Endothelial cell of umbilical vein (primary cell): ENCODE data around the gene FNDC8. TPM values are rescaled to one million over a fixed set of nuclear protein-coding genes. Genes with fewer than 3 reads are reported as not detected.
A peak's percentile ranks its signal among the peaks of the same experiment; 100 is the strongest.

Experiments
- BruUV-seq: library from RNA; stranded (reverse); fragments of 400-500 nt; replicated peaks from 2 replicates; lab custom pipeline; 2021; lab: Mats Ljungman, UMichigan
- CTCF ChIA-PET: fragments of 300-600, 350-600 bp; sonication (Branson Sonifier 250); formaldehyde crosslinking; loops from one replicate; lab custom pipeline; 2021; ENCODE audit warnings: antibody characterized with exemption, inconsistent platforms; lab: Charles Lee
- POLR2A ChIA-PET: fragments of 300-600, 350-600 bp; sonication (Branson Sonifier 250); formaldehyde crosslinking; loops from one replicate; lab custom pipeline; 2021; ENCODE audit warnings: antibody characterized with exemption, inconsistent platforms; lab: Charles Lee
- DNase-seq: peaks from one replicate; pipeline ENCODE4 v3.0.0-alpha.2; 2011; ENCODE audit warnings: low read depth, low spot score
- FAIRE-seq: peaks from 2 replicates; lab custom pipeline; 2011; peaks lifted over from hg19 to GRCh38; lab: Jason Lieb, UNC
- H2AFZ ChIP-seq: 2 replicates; pipeline ENCODE4 v1.6.0; 2012; ENCODE audit warnings: low read depth, low read length, control low read depth, inconsistent platforms
- H3K27ac ChIP-seq: 2 replicates; pipeline ENCODE4 v1.5.1; 2011; ENCODE audit warnings: low read depth, mild to moderate bottlenecking, control low read depth, low read length, moderate library complexity; ENCODE audit not compliant: insufficient read depth
- H3K27me3 ChIP-seq, 2 experiments: 2 replicates each; pipeline versions ENCODE4 v1.6.0 to v1.6.1; 2011; ENCODE audit warnings: low read length in 2 of 2, mixed read lengths in 1 of 2; ENCODE audit not compliant: control insufficient read depth in 2 of 2, insufficient read depth in 2 of 2
- H3K36me3 ChIP-seq, 2 experiments: 2 replicates in 1 of 2; 3 replicates in 1 of 2; pipeline ENCODE4 v1.5.1; 2011; ENCODE audit warnings: low read length in 2 of 2, mild to moderate bottlenecking in 1 of 2, moderate library complexity in 1 of 2; ENCODE audit not compliant: control insufficient read depth in 2 of 2, insufficient read depth in 2 of 2; ENCODE audit errors: extremely low read depth in 1 of 2
- H3K4me1 ChIP-seq: 3 replicates; pipeline ENCODE4 v1.5.1; 2011; ENCODE audit warnings: mild to moderate bottlenecking, low read length; ENCODE audit not compliant: control insufficient read depth, insufficient read depth; ENCODE audit errors: extremely low read depth
- H3K4me2 ChIP-seq: 2 replicates; pipeline ENCODE4 v1.6.1; 2011; ENCODE audit warnings: low read length, control low read depth, mixed read lengths; ENCODE audit not compliant: insufficient read depth
- H3K4me3 ChIP-seq, 3 experiments: fragments of 200-600 bp in 1 of 3; sonication (generic), shearing (Covaris generic) in 1 of 3; replicated peaks in 1 of 3; 2 replicates each; pipeline ENCODE4 v1.5.1; 2011 to 2016; ENCODE audit warnings: control low read depth in 3 of 3, low read length in 3 of 3, mild to moderate bottlenecking in 2 of 3, inconsistent platforms in 1 of 3, low read depth in 1 of 3, moderate library complexity in 1 of 3; ENCODE audit not compliant: insufficient read depth in 1 of 3
- H3K79me2 ChIP-seq: 2 replicates; pipeline ENCODE4 v1.6.0; 2012; ENCODE audit warnings: low read length, inconsistent platforms; ENCODE audit not compliant: control insufficient read depth, insufficient read depth
- H3K9ac ChIP-seq: replicated peaks from 2 replicates; pipeline ENCODE3; 2011; ENCODE audit warnings: low read length, control low read depth; ENCODE audit not compliant: insufficient read depth; ENCODE audit errors: extremely low read depth
- H3K9me1 ChIP-seq: replicated peaks from 3 replicates; pipeline ENCODE4 v1.6.0; 2011; ENCODE audit warnings: mild to moderate bottlenecking, low read length; ENCODE audit not compliant: control insufficient read depth, insufficient read depth; ENCODE audit errors: extremely low read depth
- H3K9me3 ChIP-seq: replicated peaks from 2 replicates; pipeline ENCODE4 v1.5.1; 2012; ENCODE audit warnings: low read length, inconsistent platforms; ENCODE audit not compliant: control insufficient read depth, insufficient read depth
- H4K20me1 ChIP-seq: replicated peaks from 2 replicates; pipeline ENCODE3; 2011; ENCODE audit warnings: mild to moderate bottlenecking, low read length; ENCODE audit not compliant: control insufficient read depth, insufficient read depth; ENCODE audit errors: extremely low read depth
- CTCF ChIP-seq, 2 donors: IDR thresholded peaks; 1 replicate in 1 of 2; 2 replicates in 1 of 2; pipeline ENCODE4 v1.5.1; 2011; ENCODE audit warnings: low read length in 2 of 2, mild to moderate bottlenecking in 2 of 2, moderate library complexity in 2 of 2, control low read depth in 1 of 2, inconsistent platforms in 1 of 2, low read depth in 1 of 2; ENCODE audit not compliant: insufficient read depth in 1 of 2; ENCODE audit errors: extremely low read depth in 1 of 2
- EZH2 ChIP-seq: IDR thresholded peaks from 2 replicates; pipeline ENCODE4 v1.6.1; 2012; ENCODE audit warnings: borderline replicate concordance, low read depth, mild to moderate bottlenecking, moderate library complexity, low read length, inconsistent platforms; ENCODE audit not compliant: severe bottlenecking
- FOS ChIP-seq: IDR thresholded peaks from 2 replicates; pipeline ENCODE4 v1.6.1; 2011; ENCODE audit warnings: mild to moderate bottlenecking, low read length, moderate library complexity, borderline replicate concordance; ENCODE audit not compliant: insufficient read depth
- GATA2 ChIP-seq: IDR thresholded peaks from 2 replicates; pipeline ENCODE4 v1.7.0; 2011; ENCODE audit warnings: low read depth, mild to moderate bottlenecking, moderate library complexity, mixed read lengths, low read length; ENCODE audit not compliant: insufficient read length, insufficient read depth
- JUN ChIP-seq: IDR thresholded peaks from 2 replicates; pipeline ENCODE4 v1.6.1; 2011; ENCODE audit warnings: borderline replicate concordance, low read depth; ENCODE audit not compliant: insufficient read length, insufficient read depth
- MAX ChIP-seq: IDR thresholded peaks from 2 replicates; pipeline ENCODE4 v1.6.1; 2011; ENCODE audit not compliant: insufficient read depth, insufficient read length
- MYC ChIP-seq: IDR thresholded peaks from one replicate; pipeline ENCODE4 v1.6.1; 2011; ENCODE audit warnings: mild to moderate bottlenecking, low read depth, low read length
- POLR2A ChIP-seq: IDR thresholded peaks from 2 replicates; pipeline ENCODE4 v1.6.1; 2012; ENCODE audit warnings: low read depth, mild to moderate bottlenecking, control low read depth, low read length
- POLR2AphosphoS5 ChIP-seq: IDR thresholded peaks from 2 replicates; pipeline ENCODE4 v1.6.1; 2012; ENCODE audit warnings: low read depth, mild to moderate bottlenecking, control low read depth, low read length, moderate library complexity; ENCODE audit not compliant: insufficient read depth
- dilution Hi-C: fragments of 300-500 bp; cut with MboI; formaldehyde crosslinking; loops from one replicate; pipeline ENCODE4 v1.15.0; 2019; ENCODE audit warnings: low sequenced_read_pairs; ENCODE audit not compliant: extremely low pct_ligation_motif_present
- intact Hi-C: fragments of 100-400 bp; cut with micrococcal nuclease; formaldehyde crosslinking; loops from one replicate; pipeline ENCODE4 v1.10.0; 2022
- polyA plus RNA-seq, 4 experiments: library from polyadenylated mRNA; depleted of rRNA in 3 of 4; stranded (reverse) in 3 of 4; unstranded in 1 of 4; fragments of >200 nt; gene quantifications; 2 replicates each; pipeline versions ENCODE4 v1.2.1 to v1.2.3, GENCODE V29; 2011 to 2012; ENCODE audit warnings: missing spikeins in 1 of 4
- total RNA-seq: library from RNA; stranded (reverse); gene quantifications from 2 replicates; pipeline ENCODE4 v1.2.3, GENCODE V29; 2021

The FNDC8 gene
- total and polyA plus RNA-seq, 2 donors (not counting 3 experiments of a cell fraction or from before 2014, with no cell fraction given), result not detected

GRCh38 chr17:35142467-35142796 lies 21.0 kb downstream of the FNDC8 start:
- Histone ChIP-seq H3K36me3 (peaks cover 7 to 8% of the 10 kb centered on the region in 2 experiments), H3K4me2 (no peak overlapping the region), H3K9me3 (no peaks in the 10 kb centered on the region), H3K9ac (no peak overlapping the region), H3K9me1 (no peaks in the 10 kb centered on the region), H3K4me1 (peaks cover 6% of the 10 kb centered on the region), H4K20me1 (no peaks in the 10 kb centered on the region), H3K27ac (no peak overlapping the region), H3K79me2 (peaks cover 21% of the 10 kb centered on the region), H3K4me3 (peak overlapping the region in 1 of 3 experiments; percentile 79), H2AFZ (no peak overlapping the region), H3K27me3 (peaks cover 0 to 5% of the 10 kb centered on the region in 2 experiments)
- BruUV-seq, result no TSS peak
- no peak for FAIRE-seq
- DNase-seq, result no peak
- intact Hi-C loops, result loop anchor here (2.0 to 10.0 kb wide), 3 partner anchors 100 to 392 kb away; partner anchors contain the start of genes SLFN11, SLFN12L and SLFN5
- dilution Hi-C loops, result no loop called here
- TF ChIP-seq JUN, result no peak
- no peak for TF ChIP-seq POLR2A
- no peak for TF ChIP-seq FOS
- no peak for TF ChIP-seq POLR2AphosphoS5
- no peak for TF ChIP-seq MAX
- TF ChIP-seq EZH2, result no peak
- no peak for TF ChIP-seq CTCF (IDR thresholded peaks at IDR 0.05; ENCODE audit: extremely low read depth in 1 of 2, insufficient read depth in 1 of 2, low read depth in 1 of 2, low read length in 2 of 2)
- no peak for TF ChIP-seq MYC
- no peak for TF ChIP-seq GATA2
- POLR2A ChIA-PET, result no interaction called here
- CTCF ChIA-PET, result interaction anchor here (1.1 to 2.0 kb wide), 2 partner anchors 434 to 600 kb away, joined by 3 to 6 read pairs; no protein-coding TSS in a partner anchor
